IPS DF 4.7 (cell line): Measurements from ENCODE around the gene NRIP2.

ENCODE experiments used
- DNase-seq: peaks from one replicate; pipeline ENCODE4 v3.0.0-alpha.2; 2013; ENCODE audit warnings: low spot score; ENCODE audit errors: extremely low read depth

NRIP2 gene

GRCh38 chr12:2775431-2775830 is 59.4 kb downstream of the NRIP2 start:
- DNase-seq, result no peak
